Aorta (tissue), 5 donors: Measurements from ENCODE around the gene KIF1B. TPM values are rescaled to one million over a fixed set of nuclear protein-coding genes. Genes with fewer than 3 reads are reported as not detected.
"Not testable (repeated sequence)": the region's sequence is repeated elsewhere in the genome, so short reads cannot be mapped to it uniquely, and the experiment has no call there.

ENCODE experiments used
- ATAC-seq: fragments of 200-7000 bp; cut with Tn5 transposase; one replicate; pipeline ENCODE4 v1.9.1; 2022; ENCODE audit warnings: moderate library complexity; ENCODE audit not compliant: low FRiP score
- DNase-seq, 2 donors: peaks; one replicate each; pipeline ENCODE4 v3.0.0-alpha.2; 2020
- H3K27ac ChIP-seq, 2 donors: one replicate each; pipeline ENCODE4 v1.5.1; 2013; ENCODE audit warnings: low read length in 2 of 2, mild to moderate bottlenecking in 2 of 2, moderate library complexity in 2 of 2, control low read depth in 1 of 2, inconsistent platforms in 1 of 2, low read depth in 1 of 2
- H3K27me3 ChIP-seq, 2 donors: one replicate each; pipeline ENCODE4 v1.6.1; 2013; ENCODE audit warnings: control low read depth in 1 of 2, low read length in 1 of 2, mild to moderate bottlenecking in 1 of 2, moderate library complexity in 1 of 2; ENCODE audit not compliant: insufficient read depth in 2 of 2, control insufficient read depth in 1 of 2
- H3K36me3 ChIP-seq, 2 donors: one replicate each; pipeline ENCODE4 v1.6.1; 2013; ENCODE audit warnings: control low read depth in 1 of 2, low read length in 1 of 2, mild to moderate bottlenecking in 1 of 2; ENCODE audit not compliant: insufficient read depth in 2 of 2, control insufficient read depth in 1 of 2
- H3K4me1 ChIP-seq, 2 donors: one replicate each; pipeline ENCODE4 v1.6.1; 2013; ENCODE audit warnings: low read length in 2 of 2, control low read depth in 1 of 2, mild to moderate bottlenecking in 1 of 2, moderate library complexity in 1 of 2; ENCODE audit not compliant: insufficient read depth in 2 of 2, control insufficient read depth in 1 of 2
- H3K4me3 ChIP-seq, 2 donors: one replicate each; pipeline ENCODE4 v1.5.1; 2013; ENCODE audit warnings: low read length in 2 of 2, control low read depth in 1 of 2, mild to moderate bottlenecking in 1 of 2
- H3K9me3 ChIP-seq: one replicate; pipeline ENCODE4 v1.6.1; 2013; ENCODE audit warnings: mild to moderate bottlenecking, low read length; ENCODE audit not compliant: control insufficient read depth
- WGBS, 2 donors: extraction: QIAGEN DNeasy Blood & Tissue Kit; methylation state at CpG; one replicate each; pipeline ENCODE4 v1.1.7; 2013; 5-methylcytosine and 5-hydroxymethylcytosine counted together
- intact Hi-C, 2 donors: fragments of 100-400 bp; cut with DNase I; formaldehyde crosslinking; loops; one replicate each; pipeline versions ENCODE4 v1.14.2 to v1.15.0; 2022
- polyA plus RNA-seq, 2 donors: library from polyadenylated mRNA; stranded (reverse); fragments of 200-250 nt; gene quantifications; one replicate each; pipeline ENCODE4 v1.2.3, GENCODE V29; 2013
- total RNA-seq, 2 donors: library from RNA; stranded (reverse); fragmentation: NEBNext Ultra II Directional; extraction: Animal tissue kit (Norgen Biotek cat#: 25700); gene quantifications; one replicate each; pipeline ENCODE4 v1.2.1, GENCODE V29; 2021
- donor health status: healthy with polysubstance abuse.
- donor health status: Bipolar disorder and iron deficiency.
- donor health status: DM: no; HTN: no; CAD: no.
- donor health status: DM: no; HTN: no; CAD: no.
- donor health status: DM: yes; HTN: yes; CAD: no.

KIF1B gene
- total and polyA plus RNA-seq, 4 donors: 7.4 to 67.6 (median 35.1) TPM

DNA sequence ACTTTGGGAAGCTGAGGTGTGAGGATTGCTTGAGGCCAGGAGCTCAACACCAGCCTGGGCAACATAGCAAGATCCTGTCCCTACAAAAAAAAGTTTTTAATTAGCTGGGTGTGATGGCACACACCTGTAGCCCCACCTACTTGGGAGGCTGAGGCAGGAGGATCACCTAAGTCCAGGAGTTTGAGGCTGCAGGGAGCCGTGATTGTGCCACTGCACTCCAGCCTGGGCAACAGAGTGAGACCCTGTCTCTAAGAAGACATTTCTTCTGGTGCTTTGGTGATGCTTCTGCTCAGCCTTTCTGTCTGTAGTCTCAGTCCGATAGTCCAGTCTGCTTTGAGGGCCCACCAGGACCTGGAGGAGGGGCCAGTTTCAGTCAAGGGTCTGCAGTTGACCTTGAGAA lies 196.8 kb downstream of the KIF1B start:
- ATAC-seq (no peak), DNase-seq (no peak)
- H3K27ac ChIP-seq: no peak overlapping the region
- H3K9me3 ChIP-seq: no peaks in the 10 kb centered on the region
- H3K4me1 ChIP-seq: no peaks in the 10 kb centered on the region
- no peak overlapping the region for H3K4me3 ChIP-seq
- intact Hi-C loops: no loop called here
- H3K36me3 ChIP-seq: peaks cover 3 to 10% of the 10 kb centered on the region in 2 donors
- H3K27me3 ChIP-seq: no peaks in the 10 kb centered on the region
- WGBS, 2 donors: 83 to 94% methylated on average over 2 of the region's 2 CpGs

DNA sequence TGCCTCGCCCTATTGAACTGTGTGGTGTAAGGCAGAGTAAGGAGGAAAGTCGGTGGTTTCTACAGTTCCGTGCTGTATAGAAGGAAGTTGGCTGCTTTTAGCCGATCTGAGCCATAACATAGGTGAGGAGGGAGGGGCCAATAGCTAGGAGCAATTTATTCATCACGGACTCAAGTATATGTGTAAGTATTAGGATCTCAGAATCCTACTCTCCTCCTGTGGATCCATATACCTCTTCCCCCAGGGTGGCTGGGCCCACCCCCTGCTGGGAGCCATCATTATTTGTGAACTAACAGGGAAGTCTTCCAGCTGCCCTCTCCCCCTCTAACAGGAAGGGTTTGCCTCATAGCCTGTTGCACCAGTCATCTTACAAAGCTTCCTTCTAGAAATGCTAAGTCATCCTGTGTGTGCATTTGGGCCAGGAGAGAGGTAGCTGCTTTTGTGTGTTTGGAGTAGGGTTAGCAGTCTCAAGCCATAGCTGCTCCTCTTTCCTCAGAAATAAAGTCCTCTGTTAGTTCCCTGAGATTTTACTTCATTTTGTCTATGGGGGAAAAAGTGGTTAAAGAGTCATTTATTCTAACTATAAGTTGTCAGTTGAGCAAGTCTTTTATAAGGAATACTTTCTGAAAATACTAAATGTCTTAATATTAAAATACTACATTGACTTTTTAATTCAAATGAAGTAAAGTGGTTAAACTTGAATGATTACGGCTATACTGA lies 205.0 kb downstream of the KIF1B start:
- intact Hi-C loops: no loop called here
- WGBS, 2 donors: 86 to 88% methylated on average over 6 of the region's 6 CpGs
- H3K27ac ChIP-seq: no peak overlapping the region
- no peaks in the 10 kb centered on the region for H3K4me1 ChIP-seq
- peak; percentile 44 for ATAC-seq
- H3K27me3 ChIP-seq: no peaks in the 10 kb centered on the region
- peak in 1 of 2 donors; percentile 57 for DNase-seq
- H3K36me3 ChIP-seq: peaks cover 2 to 16% of the 10 kb centered on the region in 2 donors
- no peak overlapping the region for H3K4me3 ChIP-seq
- H3K9me3 ChIP-seq: no peaks in the 10 kb centered on the region

DNA sequence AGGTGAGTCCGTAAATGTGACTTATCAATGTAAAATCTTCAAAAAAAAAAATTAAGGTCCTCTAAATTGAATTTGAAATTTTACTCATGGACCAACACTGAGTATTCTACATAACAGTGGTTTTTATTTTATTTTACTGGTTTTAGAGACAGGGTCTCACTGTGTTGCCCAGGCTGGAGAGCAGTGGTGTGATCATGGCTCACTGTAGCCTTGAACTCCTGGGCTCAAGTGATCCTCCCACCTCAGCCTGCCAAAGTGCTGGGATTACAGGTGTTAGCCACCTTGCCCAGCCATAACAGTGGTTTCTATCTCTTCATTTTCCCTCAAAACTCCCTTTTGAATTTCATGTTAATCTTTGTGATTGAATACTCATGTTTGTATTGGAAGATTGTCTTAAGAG lies 205.6 kb downstream of the KIF1B start:
- DNase-seq, H3K27me3 ChIP-seq, H3K9me3 ChIP-seq, intact Hi-C loops, ATAC-seq, H3K27ac ChIP-seq, H3K4me1 ChIP-seq, H3K4me3 ChIP-seq: not testable (repeated sequence)
- H3K36me3 ChIP-seq: peaks cover 2 to 16% of the 10 kb centered on the region in 2 donors
- 93% methylated on average over 1 of the region's 1 CpG for WGBS, 2 donors

DNA sequence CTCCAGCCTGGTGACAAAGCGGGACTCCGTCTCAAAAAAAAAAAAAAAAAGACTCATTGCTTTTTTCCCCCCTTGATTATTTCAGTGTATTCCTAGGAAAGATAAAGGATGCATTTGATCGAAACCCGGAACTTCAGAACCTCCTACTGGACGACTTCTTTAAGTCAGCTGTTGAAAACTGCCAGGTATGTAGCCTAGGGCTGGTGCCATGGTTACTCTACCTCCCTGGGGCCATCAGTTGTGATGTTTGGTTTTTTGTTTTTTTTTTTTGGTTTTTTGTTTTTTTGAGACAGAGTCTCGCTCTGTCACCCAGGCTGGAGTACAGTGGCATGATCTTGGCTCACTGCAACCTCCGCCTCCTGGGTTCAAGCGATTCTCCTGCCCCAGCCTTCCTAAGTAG lies 208.4 kb downstream of the KIF1B start:
- DNase-seq, H3K9me3 ChIP-seq, H3K4me3 ChIP-seq, H3K4me1 ChIP-seq, H3K36me3 ChIP-seq, H3K27me3 ChIP-seq, intact Hi-C loops, ATAC-seq, H3K27ac ChIP-seq: not testable (repeated sequence)
- WGBS, 2 donors: 92 to 93% methylated on average over 8 of the region's 8 CpGs

DNA sequence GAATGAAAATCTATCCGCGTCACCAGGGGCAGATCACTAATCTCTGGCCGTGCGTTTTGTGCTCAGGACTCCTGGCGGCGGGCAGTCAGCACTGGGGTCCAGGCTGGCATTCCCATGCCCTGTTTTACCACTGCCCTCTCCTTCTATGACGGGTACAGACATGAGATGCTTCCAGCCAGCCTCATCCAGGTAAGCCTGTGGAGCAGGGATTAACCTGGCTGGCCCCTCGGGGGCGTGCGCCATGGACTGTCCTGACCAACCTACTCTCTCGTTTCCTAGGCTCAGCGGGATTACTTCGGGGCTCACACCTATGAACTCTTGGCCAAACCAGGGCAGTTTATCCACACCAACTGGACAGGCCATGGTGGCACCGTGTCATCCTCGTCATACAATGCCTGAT lies 209.0 kb downstream of the KIF1B start:
- Histone ChIP-seq H3K9me3 (no peaks in the 10 kb centered on the region), H3K4me1 (no peaks in the 10 kb centered on the region), H3K36me3 (peaks cover 2 to 9% of the 10 kb centered on the region in 2 donors), H3K27ac (no peak overlapping the region), H3K4me3 (no peak overlapping the region), H3K27me3 (no peaks in the 10 kb centered on the region)
- no peak for DNase-seq
- 86 to 87% methylated on average over 15 of the region's 15 CpGs for WGBS, 2 donors
- ATAC-seq: no peak
- intact Hi-C loops: no loop called here

DNA sequence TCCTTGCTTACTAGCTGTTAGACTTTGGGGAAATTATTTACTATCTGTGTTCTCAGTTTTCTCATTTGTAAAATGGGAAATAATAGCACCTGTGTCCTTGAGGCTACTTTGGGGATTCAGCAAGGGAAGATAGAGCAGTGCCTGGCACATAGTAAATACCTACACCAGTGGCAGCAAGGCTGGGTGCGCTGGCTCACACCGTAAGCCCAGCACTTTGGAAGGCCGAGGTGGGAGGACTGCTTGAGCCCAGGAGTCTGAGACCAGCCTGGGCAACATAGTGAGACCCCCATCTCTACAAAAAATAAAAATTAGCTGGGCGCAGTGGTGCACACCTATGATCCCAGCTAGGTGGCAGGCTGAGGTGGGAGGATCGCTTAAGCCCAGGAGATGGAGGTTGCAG lies 211.3 kb downstream of the KIF1B start:
- intact Hi-C loops: loop anchor here in 1 of 2 donors (10.0 kb wide), 1 partner anchor 477 kb away; the partner anchor contains the start of genes LZIC and NMNAT1

DNA sequence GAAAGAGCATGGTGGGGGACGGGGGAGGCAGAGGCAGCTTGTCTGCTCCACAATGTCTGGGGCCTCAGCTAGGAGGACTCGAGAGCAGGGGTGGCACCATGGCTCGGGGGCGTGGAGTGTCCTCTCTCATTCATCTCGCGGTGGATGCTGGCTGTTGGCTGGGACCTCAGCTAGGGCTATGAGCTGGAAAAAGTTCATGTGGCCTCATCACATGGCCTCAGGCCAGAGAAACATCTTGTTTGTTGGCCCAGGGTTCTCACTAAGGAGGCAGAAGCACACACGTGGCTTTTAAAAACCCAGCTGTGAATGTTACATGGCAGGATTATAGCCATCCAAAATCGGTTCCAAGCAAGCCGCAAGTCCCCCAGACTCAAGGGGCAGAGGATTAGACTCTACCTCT lies 213.7 kb downstream of the KIF1B start:
- 66 to 74% methylated on average over 9 of the region's 9 CpGs for WGBS, 2 donors
- Histone ChIP-seq H3K9me3 (no peaks in the 10 kb centered on the region), H3K27me3 (no peaks in the 10 kb centered on the region), H3K36me3 (peaks cover 0 to 2% of the 10 kb centered on the region in 2 donors), H3K27ac (no peak overlapping the region), H3K4me1 (no peaks in the 10 kb centered on the region), H3K4me3 (no peak overlapping the region)
- DNase-seq (no peak), ATAC-seq (no peak)
- intact Hi-C loops: loop anchor here in 1 of 2 donors (10.0 kb wide), 1 partner anchor 479 kb away; the partner anchor contains the start of genes LZIC and NMNAT1

More for the DNA sequence above, 211.3 kb downstream of the KIF1B start:
- ATAC-seq (no peak), DNase-seq (peak in 1 of 2 donors; percentile 13)
- Histone ChIP-seq H3K27me3 (no peaks in the 10 kb centered on the region), H3K36me3 (peaks cover 0 to 9% of the 10 kb centered on the region in 2 donors), H3K9me3 (no peaks in the 10 kb centered on the region), H3K4me1 (no peaks in the 10 kb centered on the region), H3K27ac (no peak overlapping the region), H3K4me3 (no peak overlapping the region)
- WGBS, 2 donors: 93% methylated on average over 5 of the region's 5 CpGs

DNA sequence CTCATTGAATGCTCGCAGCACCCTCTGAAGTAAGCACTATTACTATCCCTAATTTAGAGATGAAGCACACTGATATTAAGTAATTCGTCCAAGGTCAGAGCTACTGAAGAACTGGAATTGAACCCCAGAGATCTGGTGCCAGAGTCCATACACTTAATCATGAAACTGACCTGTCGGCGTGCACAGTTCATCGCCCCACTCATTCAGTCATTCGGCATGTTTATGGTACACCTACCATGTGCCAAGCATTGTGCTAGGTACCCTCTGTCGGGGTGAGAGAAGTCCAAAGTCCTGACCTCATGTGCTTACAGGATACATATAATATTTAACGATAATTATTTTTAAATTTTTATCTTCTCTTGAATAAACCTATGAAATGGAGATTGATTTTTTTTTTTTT lies 214.3 kb downstream of the KIF1B start:
- ATAC-seq: no peak
- 82 to 94% methylated on average over 8 of the region's 8 CpGs for WGBS, 2 donors
- Histone ChIP-seq H3K36me3 (peaks cover 0 to 2% of the 10 kb centered on the region in 2 donors), H3K4me3 (no peak overlapping the region), H3K27ac (no peak overlapping the region), H3K4me1 (no peaks in the 10 kb centered on the region), H3K27me3 (no peaks in the 10 kb centered on the region), H3K9me3 (no peaks in the 10 kb centered on the region)
- intact Hi-C loops: loop anchor here in 1 of 2 donors (10.0 kb wide), 1 partner anchor 480 kb away; the partner anchor contains the start of genes LZIC and NMNAT1
- DNase-seq: no peak
